Breast epithelium (tissue), 3 donors: ENCODE results near the gene GPC6.

Experiments used
- CTCF ChIP-seq, 3 donors: fragments of 450-650 bp; IDR thresholded peaks; one replicate each; pipeline ENCODE4 v1.5.1; 2016 to 2017; ENCODE audit warnings: antibody characterized with exemption in 3 of 3, mild to moderate bottlenecking in 3 of 3, moderate library complexity in 3 of 3
- POLR2AphosphoS5 ChIP-seq, 3 donors: sonication (generic); formaldehyde crosslinking; IDR thresholded peaks; one replicate each; pipeline ENCODE4 v1.6.1; 2017; ENCODE audit warnings: antibody characterized with exemption in 3 of 3

- TF ChIP-seq POLR2AphosphoS5 (IDR thresholded peaks at IDR 0.05) (no peak), CTCF (IDR thresholded peaks at IDR 0.05) (no peak)
Measured at GRCh38 chr13:93915269-93915809, 688.7 kb downstream of the GPC6 start.
